ENCODE results near the gene TST. TPM values are rescaled to one million over a fixed set of nuclear protein-coding genes. Genes with fewer than 3 reads are reported as not detected.
A peak's percentile ranks its signal among the peaks of the same experiment; 100 is the strongest.

TST gene
- polyA plus RNA-seq, 3 donors = 17.3 to 41.7 (median 34.5) TPM

- Histone ChIP-seq H3K9ac (ENCODE audit: insufficient read depth, low read length, poor library complexity, severe bottlenecking) (no peak overlapping the region), H3K4me1 (ENCODE audit: control insufficient read depth in 1 of 2, insufficient read depth in 2 of 2, low read length in 2 of 2) (peaks cover 14 to 28% of the 10 kb centered on the region in 2 donors), H3K9me3 (replicated peaks in 1 of 2; ENCODE audit: control insufficient read depth in 1 of 2, insufficient read depth in 1 of 2, low read length in 2 of 2) (no peaks in the 10 kb centered on the region), H3K4me2 (replicated peaks; ENCODE audit: extremely low read depth, low read length, poor library complexity, severe bottlenecking) (no peak overlapping the region), H2AFZ (ENCODE audit: insufficient read depth, low read depth, low read length, poor library complexity, severe bottlenecking) (no peak overlapping the region), H4K20me1 (ENCODE audit: insufficient read depth, low read length) (no peaks in the 10 kb centered on the region), H3K27ac (ENCODE audit: low read depth in 1 of 2, low read length in 2 of 2) (no peak overlapping the region), H3K4me3 (replicated peaks in 1 of 3; ENCODE audit: low read depth in 2 of 3, low read length in 3 of 3) (no peak overlapping the region), H3K27me3 (ENCODE audit: control insufficient read depth in 2 of 2, insufficient read depth in 2 of 2, low read length in 2 of 2) (no peaks in the 10 kb centered on the region), H3K36me3 (replicated peaks in 1 of 2; ENCODE audit: control insufficient read depth in 1 of 2, insufficient read depth in 2 of 2, low read length in 2 of 2) (no peaks in the 10 kb centered on the region), H3K79me2 (ENCODE audit: insufficient read depth, low read length) (no peaks in the 10 kb centered on the region)
- Mint-ChIP-seq H3K9me3 (peaks cover 0 to 3% (median 0%) of the 10 kb centered on the region in 7 donors), H3K36me3 (no peaks in the 10 kb centered on the region), H3K27ac (no peak overlapping the region), H3K27me3 (ENCODE audit: low read depth in 3 of 3) (peaks cover 0 to 12% (median 5%) of the 10 kb centered on the region in 3 donors), H3K4me3 (no peak overlapping the region), H3K4me1 (peaks cover 22% of the 10 kb centered on the region)
- no peak for TF ChIP-seq CTCF (IDR thresholded peaks at IDR 0.05)
- intact Hi-C loops (cut with micrococcal nuclease) = loop anchor here in 1 of 2 donors (10.0 kb wide), 1 partner anchor 57 kb away; the partner anchor contains the start of gene CSF2RB
- no peak for DNase-seq
- WGBS (ENCODE audit: insufficient coverage) = 99% methylated on average over 14 of the region's 19 CpGs
Measured at GRCh38 chr22:36971341-36972125, 47.7 kb downstream of the TST start.

- H3K27ac ChIP-seq (ENCODE audit: low read depth in 1 of 2, low read length in 2 of 2) = no peak overlapping the region
- TF ChIP-seq CTCF (IDR thresholded peaks at IDR 0.05) = no peak
- H3K4me1 Mint-ChIP-seq = peaks cover 24% of the 10 kb centered on the region
- no peak overlapping the region for H2AFZ ChIP-seq (ENCODE audit: insufficient read depth, low read depth, low read length, poor library complexity, severe bottlenecking)
- H3K9me3 ChIP-seq (replicated peaks in 1 of 2; ENCODE audit: control insufficient read depth in 1 of 2, insufficient read depth in 1 of 2, low read length in 2 of 2) = no peaks in the 10 kb centered on the region
- H3K27me3 ChIP-seq (ENCODE audit: control insufficient read depth in 2 of 2, insufficient read depth in 2 of 2, low read length in 2 of 2) = no peaks in the 10 kb centered on the region
- peaks cover 0 to 3% (median 0%) of the 10 kb centered on the region in 7 donors for H3K9me3 Mint-ChIP-seq
- H3K4me1 ChIP-seq (ENCODE audit: control insufficient read depth in 1 of 2, insufficient read depth in 2 of 2, low read length in 2 of 2) = peaks cover 19 to 32% of the 10 kb centered on the region in 2 donors
- H4K20me1 ChIP-seq (ENCODE audit: insufficient read depth, low read length) = no peaks in the 10 kb centered on the region
- H3K36me3 ChIP-seq (replicated peaks in 1 of 2; ENCODE audit: control insufficient read depth in 1 of 2, insufficient read depth in 2 of 2, low read length in 2 of 2) = no peaks in the 10 kb centered on the region
- H3K4me3 Mint-ChIP-seq = peak overlapping the region in 1 of 2 donors; percentile 8
- H3K79me2 ChIP-seq (ENCODE audit: insufficient read depth, low read length) = no peaks in the 10 kb centered on the region
- no CpG with 5 or more reads among the region's 5 CpGs for WGBS (ENCODE audit: insufficient coverage)
- no peaks in the 10 kb centered on the region for H3K36me3 Mint-ChIP-seq
- no peak for DNase-seq
- no peak overlapping the region for H3K4me3 ChIP-seq (replicated peaks in 1 of 3; ENCODE audit: low read depth in 2 of 3, low read length in 3 of 3)
- H3K4me2 ChIP-seq (replicated peaks; ENCODE audit: extremely low read depth, low read length, poor library complexity, severe bottlenecking) = no peak overlapping the region
- peaks cover 0 to 9% (median 2%) of the 10 kb centered on the region in 3 donors for H3K27me3 Mint-ChIP-seq (ENCODE audit: low read depth in 3 of 3)
- H3K9ac ChIP-seq (ENCODE audit: insufficient read depth, low read length, poor library complexity, severe bottlenecking) = no peak overlapping the region
- no peak overlapping the region for H3K27ac Mint-ChIP-seq
- intact Hi-C loops (cut with micrococcal nuclease) = no loop called here
Measured at GRCh38 chr22:36968249-36968964, 50.8 kb downstream of the TST start.

Measured in CD14-positive monocyte (primary cell).